Non-pigmented ciliary epithelial cell (primary cell): ENCODE data around the gene AP3S2.
"Not testable (repeated sequence)": the region's sequence is repeated elsewhere in the genome, so short reads cannot be mapped to it uniquely, and the experiment has no call there.

Source experiments
- DNase-seq: peaks from one replicate; pipeline ENCODE4 v3.0.0-alpha.2; 2010; ENCODE audit warnings: low read depth

Gene AP3S2

GRCh38 chr15:89893696-89894447 is at the start of gene AP3S2:
Gene AP3S2, minus strand, starts transcription at chr15:89893994. Its CDS starts 45 bp downstream, at chr15:89893949.
- peak; percentile 79 for DNase-seq

GRCh38 chr15:89939910-89940309 is 46.1 kb upstream of the AP3S2 start:
- DNase-seq: no peak

GRCh38 chr15:89939377-89939776 is 45.6 kb upstream of the AP3S2 start:
- DNase-seq: not testable (repeated sequence)

GRCh38 chr15:89937365-89938350 is 43.9 kb upstream of the AP3S2 start:
- no peak for DNase-seq

GRCh38 chr15:89936786-89937265 is 43.0 kb upstream of the AP3S2 start:
- no peak for DNase-seq

GRCh38 chr15:89936051-89936785 is 42.4 kb upstream of the AP3S2 start:
- no peak for DNase-seq

GRCh38 chr15:89932880-89933279 is 39.1 kb upstream of the AP3S2 start:
- no peak for DNase-seq

- no peak for DNase-seq
Observed at GRCh38 chr15:89928421-89928820, 34.6 kb upstream of the AP3S2 start.

GRCh38 chr15:89926158-89926557 is 32.4 kb upstream of the AP3S2 start:
- DNase-seq: no peak

GRCh38 chr15:89917442-89918101 is 23.8 kb upstream of the AP3S2 start:
- DNase-seq: no peak

GRCh38 chr15:89916660-89917059 is 22.9 kb upstream of the AP3S2 start:
- no peak for DNase-seq

- DNase-seq: no peak
Observed at GRCh38 chr15:89912674-89913396, 19.0 kb upstream of the AP3S2 start, which contains the start of gene ARPIN. Gene ARPIN, minus strand, starts transcription at chr15:89912952. Its CDS starts 117 bp downstream, at chr15:89912835.

- no peak for DNase-seq
Observed at GRCh38 chr15:89912145-89912673, 18.4 kb upstream of the AP3S2 start.

GRCh38 chr15:89910891-89911626 is 17.3 kb upstream of the AP3S2 start:
- DNase-seq: no peak

- DNase-seq: no peak
Observed at GRCh38 chr15:89909611-89910010, 15.8 kb upstream of the AP3S2 start.

GRCh38 chr15:89908226-89908625 is 14.4 kb upstream of the AP3S2 start:
- DNase-seq: no peak

GRCh38 chr15:89907289-89907688 is 13.5 kb upstream of the AP3S2 start:
- no peak for DNase-seq

GRCh38 chr15:89905846-89906378 is 12.1 kb upstream of the AP3S2 start:
- DNase-seq: no peak

GRCh38 chr15:89904519-89904918 is 10.7 kb upstream of the AP3S2 start:
- DNase-seq: no peak

- no peak for DNase-seq
Observed at GRCh38 chr15:89903858-89904130, 10.0 kb upstream of the AP3S2 start.
